CD4-positive, alpha-beta T cell treated with Interleukin-21 for 1 hour (primary cell): ENCODE data around the gene SPEF1.
A peak's percentile ranks its signal among the peaks of the same experiment; 100 is the strongest.
"Not testable (repeated sequence)": the region's sequence is repeated elsewhere in the genome, so short reads cannot be mapped to it uniquely, and the experiment has no call there.

ENCODE experiments used
- DNase-seq: peaks from one replicate; pipeline ENCODE4 v3.0.0-alpha.2; 2020

The SPEF1 gene

GRCh38 chr20:3781153-3781910 lies at the start of gene SPEF1:
SPEF1 (minus strand) TSS chr20:3781448; CDS start chr20:3781287, 161 bp downstream.
- DNase-seq = peak; percentile 79

DNA sequence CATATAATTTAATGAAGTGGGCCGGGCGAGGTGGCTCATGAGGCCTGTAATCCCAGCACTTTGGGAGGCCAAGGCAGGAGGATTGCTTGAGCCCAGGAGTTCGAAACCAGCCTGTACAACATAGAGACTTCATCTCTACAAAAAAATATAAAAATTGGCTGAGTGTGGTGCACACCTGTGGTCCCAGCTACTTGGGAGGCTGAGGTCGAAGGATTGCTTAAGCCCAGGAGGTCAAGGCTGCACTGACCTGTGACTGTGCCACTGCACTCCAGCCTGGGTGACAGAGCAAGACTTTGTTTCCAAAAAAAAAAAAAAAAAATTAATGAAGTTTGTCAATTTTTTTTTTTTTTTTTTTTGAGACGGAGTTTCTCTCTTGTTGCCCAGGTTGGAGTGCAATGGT lies 48.6 kb upstream of the SPEF1 start:
- DNase-seq = not testable (repeated sequence)

- no peak for DNase-seq
Observed at GRCh38 chr20:3828798-3829197, 47.5 kb upstream of the SPEF1 start.

GRCh38 chr20:3826420-3826819 lies 45.2 kb upstream of the SPEF1 start:
- no peak for DNase-seq

- DNase-seq = no peak
Observed at GRCh38 chr20:3825526-3825925, 44.3 kb upstream of the SPEF1 start.

GRCh38 chr20:3823881-3824280 lies 42.6 kb upstream of the SPEF1 start:
- DNase-seq = no peak

GRCh38 chr20:3821996-3822395 lies 40.7 kb upstream of the SPEF1 start:
- no peak for DNase-seq

GRCh38 chr20:3820901-3821727 lies 39.9 kb upstream of the SPEF1 start:
- DNase-seq = no peak

DNA sequence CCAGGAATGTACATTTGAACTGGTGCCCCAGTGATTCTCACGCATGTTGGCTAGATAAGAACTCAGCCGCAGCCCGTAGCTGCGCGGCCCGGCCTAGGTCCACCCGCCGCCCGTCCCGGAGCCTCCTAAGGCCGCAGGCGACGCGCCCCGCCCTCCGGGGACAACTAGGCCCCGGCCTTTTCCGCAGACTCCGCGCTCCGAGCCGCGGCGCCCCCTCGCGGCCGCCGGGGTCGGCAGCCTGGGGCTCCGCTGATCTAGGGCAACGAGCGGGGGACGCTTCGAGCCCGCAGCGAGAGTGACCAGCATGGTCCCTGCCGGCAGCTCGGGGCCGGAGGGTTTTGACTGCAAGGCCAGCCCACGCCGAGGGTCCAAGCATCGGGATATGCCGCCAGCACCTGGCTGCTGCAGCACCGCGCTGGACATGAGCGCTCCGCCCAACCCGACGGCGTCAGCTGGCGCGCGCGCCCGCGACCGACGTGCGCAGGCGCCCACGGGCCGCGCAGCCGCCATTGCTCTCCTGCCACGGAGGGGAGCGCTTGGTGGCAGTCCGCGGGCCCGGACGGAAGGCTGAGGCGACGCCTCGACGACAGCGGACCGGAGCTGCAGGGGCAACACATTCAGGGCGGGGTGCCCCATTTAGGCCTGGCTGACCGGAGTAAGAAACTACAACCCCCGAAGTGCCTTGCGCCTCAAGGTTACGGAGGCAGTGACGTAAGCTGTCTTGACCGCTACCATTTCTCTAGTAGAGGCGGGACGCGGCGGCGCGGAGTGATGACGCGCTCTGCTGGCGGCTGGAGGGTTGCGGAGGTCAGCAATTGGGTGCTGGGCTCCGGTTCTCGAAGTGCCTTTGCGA lies 39.0 kb upstream of the SPEF1 start, which contains the start of gene AP5S1:
Gene AP5S1, plus strand, starts transcription at position 500 of the 853 bp plus-strand sequence. CDS start 1,571 bp downstream, outside the sequence.
- DNase-seq = peak; percentile 93

GRCh38 chr20:3819411-3820047 lies 38.3 kb upstream of the SPEF1 start:
- DNase-seq = no peak

GRCh38 chr20:3818155-3819151 lies 37.2 kb upstream of the SPEF1 start:
- peak; percentile 39 for DNase-seq

GRCh38 chr20:3815703-3816315 lies 34.6 kb upstream of the SPEF1 start:
- DNase-seq = peak; percentile 55

GRCh38 chr20:3814928-3815495 lies 33.8 kb upstream of the SPEF1 start:
- no peak for DNase-seq

DNA sequence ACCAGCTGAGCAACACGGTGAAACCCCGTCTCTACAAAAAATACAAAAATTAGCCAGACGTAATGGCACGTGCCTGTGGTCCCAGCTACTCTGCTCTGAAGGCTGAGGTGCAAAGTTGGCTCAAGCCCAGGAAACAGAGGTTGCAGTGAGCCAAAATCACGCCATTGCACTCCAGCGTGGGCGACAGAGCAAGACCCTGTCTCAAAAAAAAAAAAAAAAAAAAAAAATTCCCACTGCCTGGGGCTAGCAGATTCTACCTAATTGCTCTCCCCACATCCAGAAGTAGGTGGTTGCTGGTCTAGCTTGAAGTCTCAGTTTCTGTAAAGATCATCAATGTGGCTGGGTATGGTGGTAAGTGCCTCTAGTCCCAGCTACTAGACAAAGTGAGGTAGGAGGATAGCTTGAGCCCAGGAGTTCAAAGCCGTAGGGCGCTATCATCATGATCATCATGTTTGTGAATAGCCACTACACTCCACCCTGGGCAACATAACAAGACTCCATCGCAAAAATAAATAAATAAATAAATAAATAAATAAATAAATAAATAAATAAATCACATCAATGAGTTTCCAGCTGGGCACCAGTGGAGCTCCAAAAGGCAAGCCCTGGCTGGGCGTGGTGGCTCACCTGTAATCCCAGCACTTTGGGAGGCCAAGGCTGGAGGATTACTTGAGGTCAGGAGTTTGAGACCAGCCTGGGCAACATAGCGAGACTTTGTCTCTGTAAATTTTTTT lies 32.8 kb upstream of the SPEF1 start:
- peak; percentile 31 for DNase-seq

- DNase-seq = no peak
Observed at GRCh38 chr20:3812975-3813847, 32.0 kb upstream of the SPEF1 start.

DNA sequence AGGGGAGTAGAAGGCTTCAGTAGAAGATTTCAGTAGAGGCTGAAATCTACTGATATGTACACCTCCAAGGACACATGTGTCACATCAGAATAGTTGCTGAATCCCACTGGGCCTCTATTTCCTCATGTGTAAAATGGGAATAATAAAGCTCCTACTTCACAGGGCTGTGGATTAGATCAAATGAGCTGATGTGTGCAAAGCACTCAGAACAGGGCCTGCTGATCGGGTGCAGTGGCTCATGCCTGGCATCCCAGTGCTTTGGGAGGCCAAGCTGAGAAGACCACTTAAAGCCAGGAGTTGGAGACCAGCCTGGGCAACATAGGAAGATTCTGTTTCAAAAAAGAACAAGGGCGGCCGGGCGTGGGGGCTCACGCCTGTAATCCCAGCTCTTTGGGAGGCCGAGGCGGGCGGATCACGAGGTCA lies 31.0 kb upstream of the SPEF1 start:
- no peak for DNase-seq

DNA sequence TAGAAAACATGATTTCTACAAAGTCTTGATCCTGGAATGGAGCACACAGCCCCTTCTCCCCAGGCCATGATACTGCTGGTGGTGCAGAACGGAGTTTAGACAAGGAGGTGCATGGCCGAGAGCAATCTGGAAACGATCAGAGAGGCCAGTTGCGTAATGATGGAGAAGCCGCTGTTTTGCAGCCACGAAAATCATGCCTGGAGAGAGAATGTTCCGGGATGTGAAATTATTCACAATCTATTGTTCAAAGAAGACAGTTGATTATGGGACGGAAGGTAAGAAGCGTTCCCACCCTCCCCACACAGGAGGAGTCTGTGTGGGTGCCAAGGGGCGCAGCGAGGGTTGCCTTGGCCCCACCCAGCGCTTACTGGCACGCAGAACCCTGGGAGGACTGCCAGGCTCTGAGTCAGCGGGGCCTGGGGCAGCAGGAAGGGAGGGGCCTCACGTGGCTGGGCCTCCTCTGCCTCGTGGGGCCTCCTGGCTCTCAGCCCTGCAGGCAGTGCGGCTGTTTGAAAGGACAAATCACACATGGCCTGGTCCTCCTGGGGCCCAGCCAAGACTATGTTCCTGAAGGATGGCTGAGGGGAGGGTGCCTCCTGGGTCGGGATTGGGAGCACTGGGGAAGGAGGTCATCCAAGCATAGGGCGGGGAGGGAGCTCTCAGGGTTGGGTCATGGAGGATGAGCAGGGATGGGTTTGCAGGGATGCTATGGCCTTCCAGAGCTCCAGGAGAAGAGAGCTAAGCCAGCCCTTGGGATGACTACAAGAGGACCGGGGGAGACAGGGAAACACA lies 30.4 kb upstream of the SPEF1 start:
- DNase-seq = peak; percentile 91

GRCh38 chr20:3808544-3808943 lies 27.3 kb upstream of the SPEF1 start:
- DNase-seq = no peak
